Colon (tissue), 2 donors: ENCODE measurements around the gene SH3TC1.

Source experiments
- FAIRE-seq: peaks from 2 replicates; lab custom pipeline; 2012; peaks lifted over from hg19 to GRCh38; lab: Jason Lieb, UNC
- donor health status: control.
- donor health status: control.

The SH3TC1 gene

GRCh38 chr4:8278421-8279287, 79.6 kb downstream of the SH3TC1 start:
- no peak for FAIRE-seq

GRCh38 chr4:8279321-8280157, 80.4 kb downstream of the SH3TC1 start:
- no peak for FAIRE-seq

- FAIRE-seq = no peak
Measured at GRCh38 chr4:8280158-8280875, 81.2 kb downstream of the SH3TC1 start.

GRCh38 chr4:8280876-8281440, 81.9 kb downstream of the SH3TC1 start:
- FAIRE-seq = no peak

GRCh38 chr4:8281519-8282133, 82.5 kb downstream of the SH3TC1 start:
- no peak for FAIRE-seq

GRCh38 chr4:8282134-8282641, 83.1 kb downstream of the SH3TC1 start:
- no peak for FAIRE-seq

GRCh38 chr4:8282742-8283141, 83.7 kb downstream of the SH3TC1 start:
- FAIRE-seq = no peak

GRCh38 chr4:8283161-8283560, 84.1 kb downstream of the SH3TC1 start:
- no peak for FAIRE-seq

- FAIRE-seq = no peak
Measured at GRCh38 chr4:8283631-8284121, 84.6 kb downstream of the SH3TC1 start.

- FAIRE-seq = no peak
Measured at GRCh38 chr4:8284391-8284790, 85.3 kb downstream of the SH3TC1 start.

- FAIRE-seq = no peak
Measured at GRCh38 chr4:8285143-8285975, 86.3 kb downstream of the SH3TC1 start.

GRCh38 chr4:8285976-8286718, 87.1 kb downstream of the SH3TC1 start:
- no peak for FAIRE-seq

GRCh38 chr4:8286719-8287342, 87.7 kb downstream of the SH3TC1 start:
- FAIRE-seq = no peak

- FAIRE-seq = no peak
Measured at GRCh38 chr4:8287343-8288280, 88.5 kb downstream of the SH3TC1 start.

GRCh38 chr4:8289151-8289750, 90.2 kb downstream of the SH3TC1 start:
- no peak for FAIRE-seq

GRCh38 chr4:8289956-8290700, 91.0 kb downstream of the SH3TC1 start:
- FAIRE-seq = no peak

GRCh38 chr4:8290701-8290970, 91.5 kb downstream of the SH3TC1 start:
- FAIRE-seq = no peak
